Left forelimb (tissue), 1 donor: ENCODE measurements around the gene ST3GAL4.

ENCODE experiments used
- DNase-seq: peaks from one replicate; pipeline ENCODE4 v3.0.0-alpha.2; 2018; ENCODE audit warnings: low spot score

Gene ST3GAL4

GRCh38 chr11:126329644-126330211 lies 25.8 kb upstream of the ST3GAL4 start:
- DNase-seq: no peak

GRCh38 chr11:126331286-126331685 lies 24.2 kb upstream of the ST3GAL4 start:
- no peak for DNase-seq

- DNase-seq: no peak
Observed at GRCh38 chr11:126332221-126332711, 23.2 kb upstream of the ST3GAL4 start.

GRCh38 chr11:126333142-126333541 lies 22.3 kb upstream of the ST3GAL4 start:
- no peak for DNase-seq

- peak; percentile 57 for DNase-seq
Observed at GRCh38 chr11:126334659-126335462, 20.6 kb upstream of the ST3GAL4 start.

- peak; percentile 42 for DNase-seq
Observed at GRCh38 chr11:126335463-126335760, 20.1 kb upstream of the ST3GAL4 start.

- peak; percentile 45 for DNase-seq
Observed at GRCh38 chr11:126336138-126336541, 19.3 kb upstream of the ST3GAL4 start.

- peak; percentile 61 for DNase-seq
Observed at GRCh38 chr11:126336671-126337101, 18.8 kb upstream of the ST3GAL4 start.

GRCh38 chr11:126337126-126337473 lies 18.4 kb upstream of the ST3GAL4 start:
- peak; percentile 38 for DNase-seq

- DNase-seq: peak; percentile 57
Observed at GRCh38 chr11:126337474-126338241, 17.8 kb upstream of the ST3GAL4 start.

- peak; percentile 26 for DNase-seq
Observed at GRCh38 chr11:126338346-126339055, 17.0 kb upstream of the ST3GAL4 start.

- DNase-seq: peak; percentile 64
Observed at GRCh38 chr11:126339073-126339862, 16.2 kb upstream of the ST3GAL4 start.

GRCh38 chr11:126339863-126340434 lies 15.5 kb upstream of the ST3GAL4 start:
- DNase-seq: no peak

- DNase-seq: no peak
Observed at GRCh38 chr11:126340960-126341606, 14.4 kb upstream of the ST3GAL4 start.

GRCh38 chr11:126341760-126342161 lies 13.7 kb upstream of the ST3GAL4 start:
- DNase-seq: no peak

GRCh38 chr11:126343051-126343450 lies 12.4 kb upstream of the ST3GAL4 start:
- no peak for DNase-seq

GRCh38 chr11:126344141-126345080 lies 11.1 kb upstream of the ST3GAL4 start:
- DNase-seq: no peak

- DNase-seq: no peak
Observed at GRCh38 chr11:126345283-126345682, 10.2 kb upstream of the ST3GAL4 start.
